Transverse colon (tissue), 4 donors: ENCODE results near the gene ZBED6. TPM values are rescaled to one million over a fixed set of nuclear protein-coding genes. Genes with fewer than 3 reads are reported as not detected.
"Not testable (repeated sequence)": the region's sequence is repeated elsewhere in the genome, so short reads cannot be mapped to it uniquely, and the experiment has no call there.

Source experiments
- DNase-seq: peaks from one replicate; pipeline ENCODE4 v3.0.0-alpha.2; 2019
- H3K27ac ChIP-seq, 4 donors: fragments of 200-600 bp; sonication (generic); 2 replicates each; pipeline ENCODE4 v1.5.1; 2016 to 2018; ENCODE audit warnings: inconsistent platforms in 4 of 4
- H3K27me3 ChIP-seq: fragments of 200-600 bp; sonication (generic); 2 replicates; pipeline ENCODE4 v1.5.1; 2017; ENCODE audit warnings: inconsistent platforms
- H3K36me3 ChIP-seq, 4 donors: fragments of 200-600 bp; sonication (generic); 2 replicates each; pipeline ENCODE4 v1.5.1; 2017 to 2019; ENCODE audit warnings: inconsistent platforms in 4 of 4
- H3K4me1 ChIP-seq, 4 donors: fragments of 200-600 bp; sonication (generic); 2 replicates each; pipeline ENCODE4 v1.5.1; 2017 to 2020; ENCODE audit warnings: inconsistent platforms in 4 of 4
- H3K4me3 ChIP-seq, 4 donors: fragments of 200-600 bp; sonication (generic); 1 replicate in 1 of 4; 2 replicates in 3 of 4; pipeline versions ENCODE4 v1.5.1 to v1.6.1; 2017 to 2019; ENCODE audit warnings: inconsistent platforms in 4 of 4
- H3K9me3 ChIP-seq, 2 donors: fragments of 200-600 bp; sonication (generic); 2 replicates each; pipeline ENCODE4 v1.5.1; 2017 to 2019; ENCODE audit warnings: inconsistent platforms in 2 of 2
- EP300 ChIP-seq: sonication (generic); formaldehyde crosslinking; IDR thresholded peaks from one replicate; pipeline ENCODE4 v1.6.1; 2017; ENCODE audit warnings: antibody characterized with exemption, low read depth
- POLR2A ChIP-seq: fragments of 450-650 bp; IDR thresholded peaks from one replicate; pipeline ENCODE4 v1.6.1; 2016; ENCODE audit warnings: antibody characterized with exemption, mild to moderate bottlenecking, moderate library complexity
- POLR2AphosphoS5 ChIP-seq, 3 donors: sonication (generic); formaldehyde crosslinking; IDR thresholded peaks; one replicate each; pipeline ENCODE4 v1.6.1; 2016; ENCODE audit warnings: antibody characterized with exemption in 3 of 3
- WGBS, 2 donors: methylation state at CpG; one replicate each; pipeline ENCODE4 v1.1.5; 2018; ENCODE audit warnings: low coverage in 1 of 2; 5-methylcytosine and 5-hydroxymethylcytosine counted together
- in situ Hi-C, 4 donors: fragments of 200-750 bp; cut with MboI; loops; one replicate each; pipeline versions ENCODE4 v1.15.0 to v1.15.1; 2017; ENCODE audit warnings: low sequenced_read_pairs in 3 of 4, low pct_ligation_motif_present in 1 of 4, low pct_unique_long_range_greater_than_20kb in 1 of 4
- intact Hi-C: fragments of 100-400 bp; cut with DNase I; formaldehyde crosslinking; loops from one replicate; pipeline ENCODE4 v1.15.1; 2023; ENCODE audit warnings: low total_unique reads
- total RNA-seq, 4 donors: library from RNA; depleted of rRNA; stranded (reverse); fragments of >200 nt; gene quantifications; one replicate each; pipeline ENCODE4 v1.1.0, GENCODE V29; 2016
- TF ChIP-seq, protein P1 (sequence below), 5 experiments: fragments of 200-600 bp in 3 of 5; fragments of 450-650 bp in 2 of 5; sonication (generic) in 3 of 5; IDR thresholded peaks; 1 replicate in 2 of 5; 2 replicates in 3 of 5; pipeline ENCODE4 v1.5.1; 2016 to 2017; ENCODE audit warnings: antibody characterized with exemption in 5 of 5, inconsistent platforms in 3 of 5, mild to moderate bottlenecking in 2 of 5, moderate library complexity in 1 of 5

Gene ZBED6
- total RNA-seq, 4 donors from 2014 or later = 12.7 to 29.7 (median 23.6) TPM

DNA sequence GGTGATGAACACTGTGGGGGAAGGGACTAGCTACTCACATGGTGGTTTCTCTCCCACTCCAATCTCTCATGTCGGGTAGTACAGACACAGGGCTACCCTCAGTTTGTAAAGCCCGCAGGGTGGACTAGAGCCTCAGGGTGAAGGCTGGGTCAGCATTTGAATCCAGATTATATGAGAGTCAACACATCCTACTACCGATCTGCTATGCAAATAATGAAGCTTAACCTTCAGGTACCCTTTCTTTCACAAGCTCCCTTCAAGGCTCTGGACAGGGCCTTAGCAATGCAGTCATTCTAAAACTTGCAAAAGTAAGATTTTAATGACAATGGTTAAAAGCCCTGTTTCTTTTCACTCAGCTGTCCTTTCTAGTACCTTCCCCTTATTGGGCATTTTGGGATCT, 5.5 kb upstream of the ZBED6 start:
- DNase-seq = no peak
- WGBS, 2 donors = 40 to 79% methylated on average over 1 to 3 of the region's 3 CpGs
- H3K27ac ChIP-seq = no peak overlapping the region
- peaks cover 1 to 3% (median 2%) of the 10 kb centered on the region in 4 donors for H3K4me1 ChIP-seq
- intact Hi-C loops = loop anchor here (10.0 kb wide), 1 partner anchor 285 kb away; no protein-coding TSS in a partner anchor
- no peaks in the 10 kb centered on the region for H3K36me3 ChIP-seq
- H3K9me3 ChIP-seq = no peaks in the 10 kb centered on the region
- in situ Hi-C loops = no loop called here
- no peak overlapping the region for H3K4me3 ChIP-seq
- H3K27me3 ChIP-seq = no peaks in the 10 kb centered on the region
- TF ChIP-seq POLR2A (no peak), EP300 (no peak), POLR2AphosphoS5 (IDR thresholded peaks at IDR 0.05) (no peak)
- TF ChIP-seq, protein P1, sequence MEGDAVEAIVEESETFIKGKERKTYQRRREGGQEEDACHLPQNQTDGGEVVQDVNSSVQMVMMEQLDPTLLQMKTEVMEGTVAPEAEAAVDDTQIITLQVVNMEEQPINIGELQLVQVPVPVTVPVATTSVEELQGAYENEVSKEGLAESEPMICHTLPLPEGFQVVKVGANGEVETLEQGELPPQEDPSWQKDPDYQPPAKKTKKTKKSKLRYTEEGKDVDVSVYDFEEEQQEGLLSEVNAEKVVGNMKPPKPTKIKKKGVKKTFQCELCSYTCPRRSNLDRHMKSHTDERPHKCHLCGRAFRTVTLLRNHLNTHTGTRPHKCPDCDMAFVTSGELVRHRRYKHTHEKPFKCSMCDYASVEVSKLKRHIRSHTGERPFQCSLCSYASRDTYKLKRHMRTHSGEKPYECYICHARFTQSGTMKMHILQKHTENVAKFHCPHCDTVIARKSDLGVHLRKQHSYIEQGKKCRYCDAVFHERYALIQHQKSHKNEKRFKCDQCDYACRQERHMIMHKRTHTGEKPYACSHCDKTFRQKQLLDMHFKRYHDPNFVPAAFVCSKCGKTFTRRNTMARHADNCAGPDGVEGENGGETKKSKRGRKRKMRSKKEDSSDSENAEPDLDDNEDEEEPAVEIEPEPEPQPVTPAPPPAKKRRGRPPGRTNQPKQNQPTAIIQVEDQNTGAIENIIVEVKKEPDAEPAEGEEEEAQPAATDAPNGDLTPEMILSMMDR (IDR thresholded peaks at IDR 0.05) = no peak

DNA sequence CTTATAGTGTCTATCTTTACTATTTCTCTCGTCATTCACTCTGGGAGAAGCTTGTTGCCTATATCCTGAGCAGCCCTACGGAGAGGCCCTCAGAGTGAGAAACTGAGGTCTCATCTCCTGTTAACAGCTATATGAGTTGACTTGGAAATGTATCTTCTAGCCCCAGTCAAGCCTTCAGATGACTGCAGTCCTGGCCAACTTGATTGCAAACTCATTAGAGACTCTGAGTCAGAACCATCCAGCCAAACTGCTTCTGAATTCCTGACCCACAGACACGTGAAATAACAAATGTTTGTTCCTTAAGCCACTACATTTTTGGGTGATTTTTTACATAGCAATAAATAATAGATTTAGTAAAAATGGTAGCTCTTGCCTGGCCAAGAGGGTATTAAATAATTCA, 3.9 kb upstream of the ZBED6 start:
- H3K27ac ChIP-seq = no peak overlapping the region
- H3K27me3 ChIP-seq = no peaks in the 10 kb centered on the region
- no peak for TF ChIP-seq POLR2A
- TF ChIP-seq POLR2AphosphoS5 (IDR thresholded peaks at IDR 0.05) = no peak
- TF ChIP-seq, protein P1 (IDR thresholded peaks at IDR 0.05) = no peak
- TF ChIP-seq EP300 = no peak
- no peaks in the 10 kb centered on the region for H3K36me3 ChIP-seq
- H3K4me1 ChIP-seq = peaks cover 3 to 6% (median 5%) of the 10 kb centered on the region in 4 donors
- in situ Hi-C loops = no loop called here
- 87 to 89% methylated on average over 2 to 3 of the region's 3 CpGs for WGBS, 2 donors
- DNase-seq = no peak
- no peak overlapping the region for H3K4me3 ChIP-seq
- intact Hi-C loops = loop anchor here (10.0 kb wide), 1 partner anchor 287 kb away; no protein-coding TSS in a partner anchor
- no peaks in the 10 kb centered on the region for H3K9me3 ChIP-seq

DNA sequence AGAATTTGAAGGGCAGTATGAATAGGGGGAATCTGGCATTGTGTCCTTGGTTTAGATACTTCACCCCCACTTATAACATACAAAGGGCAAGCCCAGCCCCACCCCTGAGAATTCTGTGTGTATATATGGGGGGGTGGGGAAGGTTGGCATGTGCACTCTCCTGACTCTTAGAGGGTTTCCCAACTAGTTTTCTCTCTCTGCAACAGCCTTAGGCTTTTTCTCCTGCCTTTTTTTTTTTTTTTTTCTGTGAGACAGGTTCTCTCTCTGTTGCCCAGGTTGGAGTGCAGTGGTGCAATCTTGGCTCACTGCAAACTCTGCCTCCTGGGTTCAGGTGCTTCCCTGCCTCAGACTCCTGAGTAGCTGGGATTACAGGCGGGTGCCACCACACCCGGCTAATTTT, 2.9 kb upstream of the ZBED6 start:
- H3K9me3 ChIP-seq = no peaks in the 10 kb centered on the region
- intact Hi-C loops (loop anchor here (10.0 kb wide), 1 partner anchor 288 kb away; no protein-coding TSS in a partner anchor), in situ Hi-C loops (no loop called here)
- H3K4me1 ChIP-seq = peaks cover 12 to 16% (median 14%) of the 10 kb centered on the region in 4 donors
- no peak overlapping the region for H3K4me3 ChIP-seq
- no peak for DNase-seq
- TF ChIP-seq EP300 (no peak), POLR2A (no peak), POLR2AphosphoS5 (IDR thresholded peaks at IDR 0.05) (no peak)
- TF ChIP-seq, protein P1 (IDR thresholded peaks at IDR 0.05) = no peak
- no peaks in the 10 kb centered on the region for H3K27me3 ChIP-seq
- H3K36me3 ChIP-seq = no peaks in the 10 kb centered on the region
- 84% methylated on average over 2 of the region's 2 CpGs; no CpG with 5 or more reads in 1 of the 2 donors for WGBS, 2 donors
- no peak overlapping the region for H3K27ac ChIP-seq

DNA sequence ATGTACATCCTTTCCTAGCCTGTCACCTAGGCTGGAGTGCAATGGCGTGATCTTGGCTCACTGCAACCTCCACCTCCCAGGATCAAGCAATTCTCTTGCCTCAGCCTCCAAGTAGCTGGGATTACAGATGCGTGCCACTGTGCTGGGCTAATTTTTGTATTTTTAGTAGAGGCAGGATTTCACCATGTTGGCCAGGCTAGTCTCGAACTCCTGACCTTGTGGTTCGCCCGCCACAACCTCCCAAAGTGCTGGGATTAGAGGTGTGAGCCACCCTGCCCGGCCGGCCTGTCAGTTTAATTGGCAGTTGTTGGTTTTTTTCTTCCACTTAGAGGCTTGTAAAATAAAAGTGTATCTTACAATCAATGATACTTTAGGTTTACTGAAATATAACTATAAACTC, 1.9 kb upstream of the ZBED6 start:
- H3K9me3 ChIP-seq, H3K27ac ChIP-seq, in situ Hi-C loops, H3K27me3 ChIP-seq, DNase-seq, H3K4me3 ChIP-seq, H3K36me3 ChIP-seq: not testable (repeated sequence)
- intact Hi-C loops = loop anchor here (10.0 kb wide), 1 partner anchor 289 kb away; no protein-coding TSS in a partner anchor
- peaks cover 21 to 27% (median 23%) of the 10 kb centered on the region in 4 donors for H3K4me1 ChIP-seq
- 90 to 97% methylated on average over 5 to 7 of the region's 7 CpGs for WGBS, 2 donors
